A549 (cell line): Measurements from ENCODE around the gene UBC. TPM values are rescaled to one million over a fixed set of nuclear protein-coding genes. Genes with fewer than 3 reads are reported as not detected.

ENCODE experiments used
- polyA plus RNA-seq, 4 experiments: library from polyadenylated mRNA; depleted of rRNA in 3 of 4; stranded (reverse); fragments of >200 nt; fragmentation: RNase III in 1 of 4; extraction: RNeasy Plus Mini Kit Qiagen cat#74134 plus additional on column Dnase treatment in 1 of 4; gene quantifications; 2 replicates in 3 of 4; 3 replicates in 1 of 4; pipeline ENCODE4 v1.2.3, GENCODE V29; 2011 to 2017
- small RNA-seq, 6 experiments: library from RNA; depleted of rRNA; stranded (forward); fragments of <200 nt; gene quantifications; one replicate each; pipeline ENCODE3, GENCODE V24; 2012

Gene UBC
- polyA plus RNA-seq, 2 of the 4 experiments (the other 2 are of a cell fraction) = 993 to 2,000 TPM

Small RNA genes lying within 50 kb of the gene (small RNA-seq; reads per million reads assigned to genes)
- gene MIR5188 (0 to 5.2 (median 0.37) reads per million in 6 experiments), gene RNU6-927P (0 reads per million in 6 experiments)

Other genes with a start within 250 kb of the UBC start
- gene SCARB1, start 50.8 kb downstream of the UBC start, polyA plus RNA-seq (2011; rRNA removed) = 81.1 and 111 TPM in 2 replicates
- 151 to 160 TPM (median 154 TPM) in 3 replicates for gene SCARB1, start 50.8 kb downstream of the UBC start, polyA plus RNA-seq (2017; fragmentation: RNase III; extraction: RNeasy Plus Mini Kit Qiagen cat#74134 plus additional on column Dnase treatment)
- gene DHX37, start 74.5 kb upstream of the UBC start, polyA plus RNA-seq (2011; rRNA removed) = 16.7 and 20.4 TPM in 2 replicates
- gene DHX37, start 74.5 kb upstream of the UBC start, polyA plus RNA-seq (2017; fragmentation: RNase III; extraction: RNeasy Plus Mini Kit Qiagen cat#74134 plus additional on column Dnase treatment) = 37.5 to 37.7 TPM (median 37.6 TPM) in 3 replicates
- gene BRI3BP, start 79.0 kb upstream of the UBC start, polyA plus RNA-seq (2011; rRNA removed) = 23.7 and 25.0 TPM in 2 replicates
- 21.6 to 25.9 TPM (median 23.5 TPM) in 3 replicates for gene BRI3BP, start 79.0 kb upstream of the UBC start, polyA plus RNA-seq (2017; fragmentation: RNase III; extraction: RNeasy Plus Mini Kit Qiagen cat#74134 plus additional on column Dnase treatment)
- 18.6 and 19.3 TPM in 2 replicates for gene AACS, start 150.8 kb upstream of the UBC start, polyA plus RNA-seq (2011; rRNA removed)
- 17.2 to 20.5 TPM (median 20.4 TPM) in 3 replicates for gene AACS, start 150.8 kb upstream of the UBC start, polyA plus RNA-seq (2017; fragmentation: RNase III; extraction: RNeasy Plus Mini Kit Qiagen cat#74134 plus additional on column Dnase treatment)